ENCODE measurements around the gene CLIP2. TPM values are rescaled to one million over a fixed set of nuclear protein-coding genes. Genes with fewer than 3 reads are reported as not detected.
A peak's percentile ranks its signal among the peaks of the same experiment; 100 is the strongest.

CLIP2 gene
- total RNA-seq, 4 donors from 2014 or later = 9.6 to 23.3 (median 16.4) TPM

DNA sequence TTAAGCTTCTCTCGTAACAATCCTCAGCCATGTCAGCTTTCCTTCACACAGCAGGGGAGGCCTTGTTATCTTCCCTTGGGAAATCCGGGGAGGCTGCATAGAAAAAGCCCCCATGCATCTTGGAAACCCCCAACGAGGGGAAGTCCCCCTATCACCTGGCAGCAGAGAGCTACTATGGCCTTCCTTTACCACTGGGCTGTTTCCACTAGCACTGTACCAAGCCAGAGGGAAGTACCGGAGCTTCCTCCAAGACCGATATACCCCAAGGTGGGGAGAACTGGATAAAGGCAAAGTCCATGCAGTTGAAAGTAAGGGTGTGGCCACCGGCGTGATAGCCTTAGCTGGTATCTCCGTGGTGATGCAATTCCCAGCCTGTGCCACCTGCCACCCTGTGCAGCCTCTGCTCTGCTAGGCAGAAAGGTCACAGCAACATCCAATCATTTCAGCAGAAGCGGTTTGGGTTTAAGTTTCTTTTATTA, 4.4 kb upstream of the CLIP2 start:
- DNase-seq (ENCODE audit: low spot score) (no peak), ATAC-seq (ENCODE audit: low FRiP score) (no peak)
- TF ChIP-seq, protein P1, sequence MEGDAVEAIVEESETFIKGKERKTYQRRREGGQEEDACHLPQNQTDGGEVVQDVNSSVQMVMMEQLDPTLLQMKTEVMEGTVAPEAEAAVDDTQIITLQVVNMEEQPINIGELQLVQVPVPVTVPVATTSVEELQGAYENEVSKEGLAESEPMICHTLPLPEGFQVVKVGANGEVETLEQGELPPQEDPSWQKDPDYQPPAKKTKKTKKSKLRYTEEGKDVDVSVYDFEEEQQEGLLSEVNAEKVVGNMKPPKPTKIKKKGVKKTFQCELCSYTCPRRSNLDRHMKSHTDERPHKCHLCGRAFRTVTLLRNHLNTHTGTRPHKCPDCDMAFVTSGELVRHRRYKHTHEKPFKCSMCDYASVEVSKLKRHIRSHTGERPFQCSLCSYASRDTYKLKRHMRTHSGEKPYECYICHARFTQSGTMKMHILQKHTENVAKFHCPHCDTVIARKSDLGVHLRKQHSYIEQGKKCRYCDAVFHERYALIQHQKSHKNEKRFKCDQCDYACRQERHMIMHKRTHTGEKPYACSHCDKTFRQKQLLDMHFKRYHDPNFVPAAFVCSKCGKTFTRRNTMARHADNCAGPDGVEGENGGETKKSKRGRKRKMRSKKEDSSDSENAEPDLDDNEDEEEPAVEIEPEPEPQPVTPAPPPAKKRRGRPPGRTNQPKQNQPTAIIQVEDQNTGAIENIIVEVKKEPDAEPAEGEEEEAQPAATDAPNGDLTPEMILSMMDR (IDR thresholded peaks at IDR 0.05) = no peak

DNA sequence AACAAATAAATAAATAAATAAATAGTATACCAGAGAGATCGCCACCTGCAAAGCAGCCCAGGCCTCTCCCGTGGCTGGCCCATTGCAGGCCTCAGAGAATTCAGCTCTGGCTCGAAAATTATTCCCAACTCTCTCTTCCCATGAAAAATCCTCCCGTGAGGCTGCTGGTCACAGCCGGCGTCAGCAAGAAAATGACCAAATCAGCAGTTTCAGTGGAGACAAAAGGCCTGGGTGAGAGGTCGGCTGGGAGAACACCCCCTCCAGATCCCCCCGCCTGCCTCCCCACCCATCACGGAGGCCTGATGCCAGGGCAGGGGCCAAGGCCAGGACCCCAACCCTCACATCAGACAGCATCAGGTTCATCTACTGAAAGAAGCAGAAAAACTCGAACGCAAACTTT, 3.1 kb upstream of the CLIP2 start:
- ATAC-seq (ENCODE audit: low FRiP score) = no peak
- no peak for DNase-seq (ENCODE audit: low spot score)
- TF ChIP-seq, protein P1 (IDR thresholded peaks at IDR 0.05) = no peak

GRCh38 chr7:74287303-74288033, 1.7 kb upstream of the CLIP2 start:
- TF ChIP-seq, protein P1 (IDR thresholded peaks at IDR 0.05) = no peak
- DNase-seq (ENCODE audit: low spot score) (no peak), ATAC-seq (ENCODE audit: low FRiP score) (no peak)

- TF ChIP-seq, protein P1 (IDR thresholded peaks at IDR 0.05) = no peak
- DNase-seq (ENCODE audit: low spot score) = no peak
- ATAC-seq (ENCODE audit: low FRiP score) = no peak
Measured at GRCh38 chr7:74288034-74288881, 949 bp upstream of the CLIP2 start.

- ATAC-seq (ENCODE audit: low FRiP score) = peak; percentile 17
Measured at GRCh38 chr7:74289659-74290552, 699 bp downstream of the CLIP2 start.

GRCh38 chr7:74290553-74290950, 1.3 kb downstream of the CLIP2 start:
- no peak for ATAC-seq (ENCODE audit: low FRiP score)
- DNase-seq (ENCODE audit: low spot score) = no peak
- TF ChIP-seq, protein P1 (IDR thresholded peaks at IDR 0.05) = no peak

More at GRCh38 chr7:74289659-74290552, 699 bp downstream of the CLIP2 start:
- no peak for DNase-seq (ENCODE audit: low spot score)
- TF ChIP-seq, protein P1 (IDR thresholded peaks at IDR 0.05) = no peak

Data from omental fat pad (tissue), 4 donors.